HG03432 (cell line): ENCODE data around the gene ATF5.
"Not testable (repeated sequence)": the region's sequence is repeated elsewhere in the genome, so short reads cannot be mapped to it uniquely, and the experiment has no call there.

Experiments used
- ATAC-seq: cut with Tn5 transposase; IDR thresholded peaks from one replicate; pipeline ENCODE4 v1.9.1; 2021; ENCODE audit warnings: mild to moderate bottlenecking, moderate library complexity; ENCODE audit not compliant: unreplicated experiment

Gene ATF5

DNA sequence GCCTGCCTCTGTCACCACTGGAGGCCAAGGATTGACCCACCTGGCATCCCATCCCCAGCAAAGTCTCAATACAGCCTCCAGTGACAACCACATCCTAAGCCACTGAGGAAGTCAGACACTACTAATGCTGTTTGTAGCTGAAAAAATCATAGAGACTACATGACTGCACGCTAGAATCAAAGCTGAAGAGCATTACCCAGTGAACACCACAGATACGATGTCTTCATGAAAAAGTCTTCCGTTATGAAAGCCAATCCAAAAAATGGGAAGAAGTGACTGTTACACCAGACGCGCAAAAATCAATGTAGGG is 11.4 kb downstream of the ATF5 start:
- no peak for ATAC-seq

DNA sequence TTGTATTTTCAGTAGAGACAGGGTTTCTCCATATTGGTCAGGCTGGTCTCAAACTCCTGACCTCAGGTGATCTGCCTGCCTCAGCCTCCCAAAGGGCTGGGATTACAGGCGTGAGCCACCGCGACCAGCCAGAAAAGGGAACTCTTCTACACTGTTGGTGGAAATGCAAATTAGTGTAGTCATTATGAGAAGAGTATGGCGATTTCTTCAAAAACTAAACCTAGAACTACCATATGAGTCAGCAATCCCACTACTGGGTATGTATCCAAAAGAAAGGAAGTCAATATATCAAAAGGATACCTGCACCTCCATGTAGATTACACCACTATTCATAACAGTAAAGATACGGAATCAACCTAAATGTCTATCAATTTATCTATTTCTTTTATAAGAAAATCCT is 15.6 kb downstream of the ATF5 start:
- not testable (repeated sequence) for ATAC-seq

DNA sequence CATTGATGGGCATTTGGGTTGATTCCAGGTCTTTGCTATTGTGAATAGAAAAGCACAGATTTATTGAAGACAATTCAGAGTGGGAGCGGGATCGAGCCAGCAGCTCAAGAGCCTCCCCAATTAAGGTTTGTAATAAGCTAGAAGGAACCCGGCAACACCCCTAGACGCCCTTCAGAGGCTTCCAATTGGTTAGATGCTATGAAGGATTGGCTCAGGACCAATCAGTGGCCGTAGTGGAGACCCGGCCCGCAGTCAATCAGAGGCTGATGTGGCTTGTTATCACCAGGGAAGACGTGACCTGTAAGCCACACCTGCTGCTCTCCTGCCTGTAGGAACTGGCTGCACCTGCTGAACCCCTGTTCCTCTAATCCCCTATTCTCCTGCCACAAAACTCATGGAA is 17.4 kb downstream of the ATF5 start:
- ATAC-seq: no peak

DNA sequence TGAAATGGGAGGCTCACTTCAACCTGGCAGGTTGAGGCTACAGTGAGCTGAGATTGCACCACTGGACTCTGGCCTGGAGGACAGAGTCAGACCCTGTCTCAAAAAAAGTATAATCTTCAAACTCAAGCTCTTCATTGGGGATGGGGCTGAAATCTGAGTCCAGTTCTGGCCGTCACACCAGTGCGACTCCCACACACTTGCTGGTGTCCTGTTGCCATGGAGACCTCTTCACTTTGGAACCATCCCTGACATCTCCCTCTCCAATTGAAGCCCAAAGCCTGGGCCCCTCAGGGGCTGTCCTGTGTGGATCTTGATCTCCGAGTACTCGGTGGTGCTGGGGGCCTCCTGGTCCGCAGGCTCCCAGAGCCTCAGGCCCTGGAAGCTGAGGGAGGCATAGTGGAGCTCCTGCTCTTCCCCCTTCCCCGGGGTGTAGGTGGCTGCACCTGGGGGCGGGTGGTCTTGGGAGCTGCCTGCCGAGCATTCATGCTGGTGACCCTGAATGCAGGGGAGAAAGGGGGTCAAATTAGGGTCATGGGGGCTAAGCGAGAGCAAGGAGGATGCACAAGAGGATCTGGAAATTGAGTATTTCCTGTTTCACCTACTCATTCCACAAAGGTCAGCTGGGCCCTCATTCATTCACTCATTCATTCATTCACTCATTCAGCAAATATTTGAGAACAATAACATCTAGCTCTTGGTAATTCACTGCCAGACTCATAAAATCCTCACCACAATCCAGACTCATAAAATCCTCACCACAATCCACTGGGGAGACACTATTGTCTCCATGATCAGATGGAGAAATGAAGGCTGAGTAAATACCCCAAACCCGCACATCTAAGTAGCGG is 21.0 kb downstream of the ATF5 start:
- ATAC-seq: no peak

DNA sequence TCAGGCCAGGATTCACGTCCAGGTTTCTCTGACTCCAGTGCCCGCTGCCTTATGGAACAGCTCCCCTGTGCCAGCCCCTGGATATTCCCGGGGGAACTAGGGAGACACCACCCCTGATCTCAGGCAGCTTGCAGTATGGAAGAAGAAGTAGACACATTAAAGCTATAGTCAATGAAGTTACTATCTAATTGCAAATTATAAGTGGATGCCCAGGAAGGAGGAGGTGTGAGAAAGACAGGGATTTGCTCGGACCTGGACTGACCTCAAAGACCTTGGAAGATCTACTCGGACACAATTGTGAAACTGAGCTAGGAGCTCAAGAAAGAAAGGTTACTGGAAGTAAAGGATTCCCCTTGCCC is 21.6 kb downstream of the ATF5 start:
- ATAC-seq: no peak

DNA sequence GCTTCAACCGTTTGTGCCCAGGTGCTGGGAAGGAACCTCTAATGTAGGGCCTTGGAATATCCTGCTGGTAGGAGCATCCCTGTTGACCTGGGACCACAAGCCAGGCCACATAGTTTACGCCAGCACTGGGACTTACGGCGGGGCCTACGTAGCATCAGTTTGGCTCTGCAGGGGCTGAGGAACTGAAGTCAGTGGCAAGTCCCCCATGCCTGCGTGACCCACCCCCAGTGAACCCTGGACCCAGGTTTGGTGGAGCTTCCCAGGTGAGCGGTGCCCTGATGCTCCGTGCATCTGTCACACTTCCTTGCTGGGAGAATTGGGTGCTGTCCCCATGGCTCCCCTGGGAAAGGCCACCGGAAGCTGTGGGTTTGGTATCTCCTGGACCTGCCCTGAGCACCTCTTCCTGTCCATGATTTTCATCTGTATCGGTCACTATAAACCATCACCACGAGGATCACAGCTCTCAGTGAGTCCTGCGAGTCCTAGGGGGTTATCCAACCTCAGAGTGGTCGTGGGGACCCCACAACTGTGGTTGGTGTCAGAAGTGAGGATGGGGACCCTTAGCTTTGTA is 22.0 kb downstream of the ATF5 start:
- no peak for ATAC-seq

DNA sequence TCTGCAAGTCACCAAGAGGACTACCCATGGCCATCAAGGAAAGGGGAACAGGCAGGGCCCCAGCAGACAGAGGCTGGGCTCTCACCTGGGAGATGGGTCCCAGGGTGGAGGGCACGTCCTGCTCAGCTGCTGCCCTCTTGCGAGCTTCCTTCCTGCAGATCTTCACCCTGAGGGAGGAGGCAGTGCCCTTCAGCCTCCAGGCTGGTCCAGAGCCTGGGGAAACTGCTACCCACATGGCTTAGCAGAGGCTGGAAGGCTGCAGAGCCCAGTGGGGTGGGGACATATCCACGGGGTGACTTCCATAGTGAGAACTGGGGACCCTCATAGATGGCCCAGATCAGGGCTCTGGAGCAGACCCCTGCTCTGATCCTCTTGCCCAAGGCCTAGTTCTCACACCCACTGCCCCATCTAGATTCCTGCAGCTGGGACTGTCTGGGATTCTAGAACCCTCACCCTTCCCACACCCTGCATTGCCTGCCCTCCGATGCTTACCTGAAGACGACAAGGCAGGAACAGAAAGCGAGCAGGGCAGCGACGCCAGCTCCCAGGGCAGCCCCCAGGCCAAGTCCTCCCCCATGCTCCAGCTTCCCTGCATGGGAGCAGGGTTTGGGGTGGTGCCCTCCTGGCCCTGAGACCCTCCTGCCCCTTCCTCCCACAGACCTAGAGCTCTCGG is 22.9 kb downstream of the ATF5 start:
- no peak for ATAC-seq

DNA sequence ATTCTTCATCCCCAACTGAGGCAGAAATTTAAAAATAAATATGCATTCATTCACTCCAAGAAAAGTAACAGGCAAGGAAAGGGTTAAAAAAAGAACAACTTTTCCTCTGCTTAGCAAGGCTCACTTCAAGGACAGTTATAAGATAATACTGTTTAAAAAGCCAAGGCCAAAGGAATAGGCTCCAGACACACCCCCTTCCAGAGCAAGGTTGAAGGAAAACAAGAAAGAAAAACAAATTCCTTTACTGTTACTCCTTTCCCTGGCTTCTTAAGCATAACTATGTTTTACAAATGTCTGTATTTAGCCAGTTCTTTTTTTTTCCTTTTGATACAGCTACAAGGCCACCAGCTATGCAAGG is 23.5 kb downstream of the ATF5 start:
- no peak for ATAC-seq

DNA sequence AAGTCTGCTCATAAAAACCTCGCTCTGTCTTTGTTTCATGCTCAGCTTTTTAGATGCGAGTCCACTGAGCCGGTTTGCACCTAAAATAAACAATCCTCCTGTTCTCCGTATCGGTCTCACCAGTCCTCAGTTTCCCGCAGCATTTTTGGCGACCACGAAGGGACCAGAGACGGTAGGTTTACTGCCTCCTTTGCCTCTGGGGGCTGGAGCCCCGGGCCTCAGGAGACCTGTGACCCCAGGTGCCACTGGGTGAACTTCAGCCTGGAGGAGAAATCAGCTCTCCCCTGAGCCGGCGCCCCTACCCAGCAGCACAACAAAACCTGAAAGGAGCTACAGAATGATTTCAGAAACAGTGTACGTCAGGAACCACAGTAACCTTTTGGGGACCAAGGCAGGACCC is 23.9 kb downstream of the ATF5 start:
- no peak for ATAC-seq

DNA sequence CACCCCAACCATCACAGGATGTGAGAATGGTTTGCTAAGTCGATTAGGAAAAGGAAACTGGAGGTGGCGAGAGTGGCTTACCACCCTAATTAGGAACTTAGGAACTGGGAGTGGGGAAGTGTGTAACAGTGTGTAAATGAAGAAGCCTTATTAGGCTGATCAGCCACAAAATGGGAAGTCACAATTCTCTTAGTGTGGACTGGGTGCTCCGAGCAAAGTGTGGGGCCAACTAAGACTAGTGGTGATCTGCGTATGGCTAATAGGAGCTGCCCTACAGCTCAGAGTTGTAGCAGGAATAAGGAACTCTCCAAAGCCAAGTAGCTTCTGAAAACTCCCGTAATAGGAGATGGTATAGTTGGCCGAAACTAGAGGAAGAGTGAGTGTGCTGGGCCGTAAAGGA is 24.4 kb downstream of the ATF5 start:
- no peak for ATAC-seq

DNA sequence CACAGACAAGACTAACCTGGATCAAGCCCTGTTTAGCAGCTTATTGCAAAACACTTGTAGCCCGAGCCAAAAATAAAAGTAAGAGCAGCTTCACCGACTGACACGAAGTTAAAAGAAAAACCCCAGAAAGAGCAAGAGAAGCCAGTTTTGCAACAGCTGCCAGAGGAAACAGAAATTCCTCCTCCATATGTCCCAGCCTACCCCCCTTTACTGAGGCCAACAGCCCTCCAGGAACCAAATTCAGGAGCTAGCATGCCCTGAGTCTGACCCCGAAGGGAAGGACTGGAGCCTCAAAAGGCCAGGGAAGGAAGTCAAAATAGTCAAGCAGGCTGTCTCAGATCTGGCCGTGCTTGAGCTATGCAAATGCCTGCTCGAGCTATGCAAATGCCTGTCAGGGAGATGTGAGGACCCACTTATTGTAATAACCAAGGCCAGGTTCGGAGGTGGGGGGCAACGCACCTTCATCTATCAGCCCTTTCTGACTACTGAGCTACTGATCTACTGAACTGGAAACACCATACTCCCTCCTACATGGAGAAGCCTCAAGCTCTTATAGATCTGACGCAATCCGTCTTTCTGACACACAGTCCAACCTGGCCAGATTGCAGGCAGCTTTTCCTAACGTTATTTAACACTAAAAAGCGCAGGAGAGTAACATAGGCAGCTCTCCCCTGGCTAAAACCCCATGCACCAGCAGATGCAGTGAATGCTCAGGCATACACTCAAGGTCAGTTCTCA is 25.3 kb downstream of the ATF5 start:
- ATAC-seq: no peak

DNA sequence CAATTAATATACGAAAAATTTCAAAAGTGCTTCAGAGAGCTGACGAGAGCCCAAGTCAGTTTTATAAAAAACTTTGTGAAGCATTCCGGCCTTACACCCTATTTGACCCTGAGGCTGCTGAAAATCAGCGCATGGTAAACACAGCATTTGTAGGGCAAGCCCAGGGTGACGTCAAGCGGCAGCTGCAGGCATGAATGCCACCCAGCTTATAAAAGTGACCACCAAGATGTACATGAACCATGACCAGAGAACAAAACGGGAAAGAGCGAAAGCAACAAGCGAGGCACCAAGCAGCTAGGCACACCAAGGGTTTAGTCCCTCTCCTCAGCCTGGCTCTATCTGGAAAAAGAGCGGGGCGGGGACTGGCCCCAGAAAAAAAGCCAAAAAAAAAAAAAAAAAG is 25.9 kb downstream of the ATF5 start:
- no peak for ATAC-seq

DNA sequence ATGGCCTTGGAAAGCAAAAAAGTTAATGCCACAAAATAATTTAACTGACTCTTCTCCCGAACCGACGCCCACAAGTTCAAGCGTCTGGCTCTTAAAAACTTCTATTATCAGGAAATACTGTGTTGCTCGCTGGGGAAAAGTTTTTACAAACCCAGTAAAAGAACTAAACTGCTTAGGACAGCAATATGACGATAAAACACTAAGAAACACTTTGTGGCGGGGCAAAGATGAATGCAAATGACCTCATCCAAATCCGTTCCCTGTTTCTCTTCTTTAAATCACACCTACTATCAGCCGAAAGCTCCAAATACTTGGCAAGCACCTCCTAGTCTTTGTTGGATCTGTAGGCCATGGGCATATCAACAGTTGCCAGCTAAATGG is 27.1 kb downstream of the ATF5 start:
- ATAC-seq: no peak

DNA sequence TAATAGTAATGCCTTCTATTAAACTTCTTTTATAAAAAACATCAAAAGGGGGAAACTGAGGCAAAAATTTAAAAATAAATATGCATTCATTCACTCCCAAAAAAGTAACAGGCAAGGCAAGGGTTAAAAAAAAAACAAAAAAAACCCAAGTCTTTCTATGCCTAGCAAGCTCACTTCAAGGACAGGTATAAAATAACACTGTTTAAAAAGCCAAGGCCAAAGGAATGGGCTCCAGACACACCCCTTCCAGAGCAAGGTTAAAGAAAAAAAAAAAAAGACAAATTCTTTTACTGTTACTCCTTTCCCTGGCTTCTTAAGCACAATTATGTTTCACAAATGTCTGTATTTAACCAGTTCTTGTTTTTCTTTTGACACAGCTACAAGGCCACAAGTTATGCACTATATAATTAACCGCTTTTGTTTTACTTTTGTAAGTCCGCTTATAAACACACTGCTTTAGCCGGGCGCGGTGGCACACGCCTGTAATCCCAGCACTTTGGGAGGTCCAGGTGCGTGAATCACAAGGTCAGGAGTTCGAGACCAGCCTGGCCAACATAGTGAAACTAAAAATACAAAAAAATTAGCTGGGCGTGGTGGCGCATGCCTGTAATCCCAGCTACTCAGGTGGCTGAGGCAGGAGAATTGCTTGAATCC is 28.4 kb downstream of the ATF5 start:
- ATAC-seq: no peak

DNA sequence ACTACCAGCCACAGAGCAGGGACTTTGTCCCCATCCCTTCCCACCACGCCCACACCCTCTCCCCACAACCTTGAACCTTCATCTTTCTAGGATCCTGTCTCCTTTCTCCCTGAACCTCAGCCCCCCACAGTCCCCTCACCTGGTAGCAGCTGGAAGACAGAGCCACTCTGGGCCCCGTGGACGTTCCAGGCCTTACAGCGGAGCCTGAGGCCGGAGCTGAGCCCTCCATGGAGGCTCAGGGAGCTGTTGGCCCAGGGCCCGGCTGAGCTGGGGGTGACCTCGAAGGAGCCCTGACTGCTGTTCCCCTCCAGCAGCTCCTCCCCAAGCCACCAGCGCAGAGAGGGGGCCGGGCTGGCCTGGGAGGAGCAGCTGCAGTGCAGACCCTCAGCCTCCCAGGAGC is 29.1 kb downstream of the ATF5 start:
- not testable (repeated sequence) for ATAC-seq

DNA sequence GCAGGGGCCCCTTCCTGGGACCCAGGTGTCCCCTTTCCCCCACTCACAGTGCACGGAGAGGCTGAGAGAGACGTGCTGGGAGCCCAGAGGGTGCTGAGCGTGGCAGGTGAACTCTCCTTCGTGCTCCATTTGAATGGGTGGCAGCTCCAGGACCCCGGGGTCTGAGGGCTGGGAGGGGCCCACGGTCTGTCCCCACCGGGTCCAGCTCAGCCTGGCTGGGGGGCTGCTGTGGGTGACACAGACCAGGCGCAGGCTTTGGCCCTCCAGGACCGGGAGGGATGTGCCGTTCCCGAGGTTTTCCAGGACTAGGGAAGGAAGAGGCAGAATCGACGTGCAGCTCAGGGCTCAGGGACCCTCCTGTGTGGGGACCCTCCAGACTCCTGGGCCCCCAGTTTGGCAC is 29.6 kb downstream of the ATF5 start:
- not testable (repeated sequence) for ATAC-seq

DNA sequence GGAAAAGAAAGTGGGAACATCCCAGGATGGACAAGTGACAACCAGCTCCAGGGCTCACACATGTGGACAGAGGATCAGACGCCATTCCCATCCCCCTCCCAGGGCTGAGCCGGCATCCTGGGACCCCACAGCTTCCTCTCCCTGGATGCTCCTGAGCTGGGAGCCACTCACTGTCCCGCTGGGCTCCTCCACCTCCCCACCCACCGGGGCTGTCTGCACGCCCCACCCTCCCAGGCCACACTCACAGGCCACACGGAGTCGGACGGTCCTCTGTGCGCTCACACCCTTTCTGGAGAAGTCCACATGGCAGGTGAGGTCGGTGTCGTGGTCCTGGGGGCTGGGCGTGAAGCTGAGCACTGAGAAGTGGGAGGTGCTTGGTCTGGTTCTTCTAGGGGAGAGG is 30.9 kb downstream of the ATF5 start:
- ATAC-seq: not testable (repeated sequence)

DNA sequence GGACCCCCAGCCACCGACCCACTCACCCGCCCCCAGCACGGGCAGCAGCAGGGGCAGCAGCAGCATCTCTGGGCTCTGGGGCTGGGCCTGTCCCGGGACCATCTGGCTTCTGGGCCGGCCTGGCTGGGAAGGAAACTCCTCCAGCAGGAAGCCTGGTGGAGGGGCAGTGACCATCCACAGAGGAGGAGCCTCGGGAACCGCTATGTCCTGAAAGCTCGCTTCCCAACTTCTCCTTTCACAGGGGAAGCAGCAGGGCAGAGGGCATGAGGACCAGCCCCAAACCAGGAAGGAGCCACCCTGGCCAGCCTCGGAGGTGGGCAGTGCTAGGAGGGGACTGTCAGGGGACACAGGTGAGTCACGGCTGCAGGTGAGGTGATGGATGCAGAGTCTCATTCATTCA is 32.0 kb downstream of the ATF5 start, which contains the start of gene SIGLEC11:
Gene SIGLEC11 (minus strand): TSS at position 193 of the 400 bp plus-strand sequence. CDS start 91 bp downstream, at position 102.
- not testable (repeated sequence) for ATAC-seq

DNA sequence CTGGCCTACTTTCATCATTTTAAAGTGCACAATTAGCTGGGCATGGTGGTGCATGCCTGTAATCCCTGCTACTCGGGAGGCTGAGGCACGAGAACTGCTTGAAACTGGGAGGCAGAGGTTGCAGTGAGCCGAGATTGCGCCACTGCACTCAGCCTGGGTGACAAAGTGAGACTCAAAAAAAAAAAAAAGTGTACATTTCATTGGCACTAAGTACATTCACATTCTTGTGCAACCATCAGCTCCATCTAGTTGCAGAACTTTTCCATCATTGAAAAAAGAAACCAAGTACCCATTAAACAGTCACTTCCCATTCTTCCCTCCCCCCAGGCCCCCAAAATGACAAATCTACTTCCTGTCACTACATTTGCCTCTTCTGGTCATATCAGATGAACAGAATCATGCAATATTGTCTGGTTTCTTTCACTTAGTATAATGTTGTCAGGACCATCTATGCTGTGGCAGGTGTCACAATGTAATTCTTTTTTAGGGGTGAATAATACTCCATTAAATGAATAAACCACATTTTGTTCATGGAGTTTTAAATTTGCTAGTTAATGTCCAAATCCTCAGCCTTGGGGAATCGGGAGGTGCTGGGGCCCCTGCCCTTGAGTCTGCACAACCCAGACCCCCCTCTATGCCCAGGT is 39.4 kb downstream of the ATF5 start:
- no peak for ATAC-seq

DNA sequence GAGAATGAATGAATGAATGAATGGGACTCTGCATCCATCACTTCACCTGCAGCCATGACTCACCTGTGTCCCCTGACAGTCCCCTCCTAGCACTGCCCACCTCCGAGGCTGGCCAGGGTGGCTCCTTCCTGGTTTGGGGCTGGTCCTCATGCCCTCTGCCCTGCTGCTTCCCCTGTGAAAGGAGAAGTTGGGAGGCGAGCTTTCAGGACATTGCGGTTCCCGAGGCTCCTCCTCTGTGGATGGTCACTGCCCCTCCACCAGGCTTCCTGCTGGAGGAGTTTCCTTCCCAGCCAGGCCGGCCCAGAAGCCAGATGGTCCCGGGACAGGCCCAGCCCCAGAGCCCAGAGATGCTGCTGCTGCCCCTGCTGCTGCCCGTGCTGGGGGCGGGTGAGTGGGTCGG is 40.4 kb downstream of the ATF5 start:
- not testable (repeated sequence) for ATAC-seq

DNA sequence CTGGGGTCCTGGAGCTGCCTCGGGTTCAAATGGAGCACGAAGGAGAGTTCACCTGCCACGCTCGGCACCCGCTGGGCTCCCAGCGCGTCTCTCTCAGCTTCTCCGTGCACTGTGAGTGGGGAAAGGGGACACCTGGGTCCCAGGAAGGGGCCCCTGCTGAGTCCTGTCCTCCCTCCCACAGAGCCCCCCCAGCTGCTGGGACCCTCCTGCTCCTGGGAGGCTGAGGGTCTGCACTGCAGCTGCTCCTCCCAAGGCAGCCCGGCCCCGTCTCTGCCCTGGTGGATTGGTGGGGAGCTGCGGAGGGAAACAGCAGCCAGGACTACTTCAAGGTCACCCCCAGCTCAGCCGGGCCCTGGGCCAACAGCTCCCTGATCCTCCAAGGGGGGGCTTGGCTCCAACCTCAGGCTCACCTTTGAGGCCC is 43.0 kb downstream of the ATF5 start:
- no peak for ATAC-seq
